ENCODE measurements around the gene PNKD. TPM values are rescaled to one million over a fixed set of nuclear protein-coding genes. Genes with fewer than 3 reads are reported as not detected.

Gene PNKD
- total RNA-seq, 4 donors from 2014 or later, result 20.1 to 35.8 (median 31.9) TPM

DNA sequence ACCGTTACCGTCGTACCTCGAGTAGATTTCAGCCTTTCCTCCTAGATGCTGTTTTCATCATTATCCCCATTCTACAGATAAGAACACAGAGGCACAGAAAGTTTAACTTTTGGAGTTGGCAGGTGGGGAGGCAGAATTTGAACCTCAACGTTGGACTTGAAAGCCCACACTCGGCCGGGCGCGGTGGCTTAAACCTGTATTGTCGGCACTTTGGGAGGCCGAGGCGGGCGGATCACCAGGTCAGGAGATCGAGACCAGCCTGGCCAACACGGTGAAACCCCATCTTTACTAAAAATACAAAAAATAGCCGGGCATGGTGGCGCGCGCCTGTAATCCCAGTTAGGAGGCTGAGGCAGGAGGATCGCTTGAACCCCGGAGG is 97.8 kb downstream of the PNKD start:
- Histone ChIP-seq H3K27ac (peak overlapping the region; percentile 76 to 87 (median 80)), H3K4me3 (peak overlapping the region; percentile 45 to 69 (median 62)), H3K4me1 (peaks cover 0 to 5% of the 10 kb centered on the region in 2 donors), H3K9me3 (no peaks in the 10 kb centered on the region), H3K36me3 (no peaks in the 10 kb centered on the region), H3K27me3 (no peaks in the 10 kb centered on the region)
- in situ Hi-C loops (cut with MboI; ENCODE audit: low sequenced_read_pairs in 4 of 4) (loop anchor here in 1 of 4 donors (25.0 kb wide), 1 partner anchor 181 kb away; no protein-coding TSS in a partner anchor), intact Hi-C loops (cut with DNase I; ENCODE audit: low total_unique reads) (no loop called here)
- TF ChIP-seq, protein P1, sequence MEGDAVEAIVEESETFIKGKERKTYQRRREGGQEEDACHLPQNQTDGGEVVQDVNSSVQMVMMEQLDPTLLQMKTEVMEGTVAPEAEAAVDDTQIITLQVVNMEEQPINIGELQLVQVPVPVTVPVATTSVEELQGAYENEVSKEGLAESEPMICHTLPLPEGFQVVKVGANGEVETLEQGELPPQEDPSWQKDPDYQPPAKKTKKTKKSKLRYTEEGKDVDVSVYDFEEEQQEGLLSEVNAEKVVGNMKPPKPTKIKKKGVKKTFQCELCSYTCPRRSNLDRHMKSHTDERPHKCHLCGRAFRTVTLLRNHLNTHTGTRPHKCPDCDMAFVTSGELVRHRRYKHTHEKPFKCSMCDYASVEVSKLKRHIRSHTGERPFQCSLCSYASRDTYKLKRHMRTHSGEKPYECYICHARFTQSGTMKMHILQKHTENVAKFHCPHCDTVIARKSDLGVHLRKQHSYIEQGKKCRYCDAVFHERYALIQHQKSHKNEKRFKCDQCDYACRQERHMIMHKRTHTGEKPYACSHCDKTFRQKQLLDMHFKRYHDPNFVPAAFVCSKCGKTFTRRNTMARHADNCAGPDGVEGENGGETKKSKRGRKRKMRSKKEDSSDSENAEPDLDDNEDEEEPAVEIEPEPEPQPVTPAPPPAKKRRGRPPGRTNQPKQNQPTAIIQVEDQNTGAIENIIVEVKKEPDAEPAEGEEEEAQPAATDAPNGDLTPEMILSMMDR (IDR thresholded peaks at IDR 0.05 in 4 of 5, conservative IDR thresholded peaks at IDR 0.05 in 1 of 5), result no peak
- TF ChIP-seq POLR2A (IDR thresholded peaks at IDR 0.05), result no peak
- no peak for ATAC-seq
- no peak for DNase-seq

DNA sequence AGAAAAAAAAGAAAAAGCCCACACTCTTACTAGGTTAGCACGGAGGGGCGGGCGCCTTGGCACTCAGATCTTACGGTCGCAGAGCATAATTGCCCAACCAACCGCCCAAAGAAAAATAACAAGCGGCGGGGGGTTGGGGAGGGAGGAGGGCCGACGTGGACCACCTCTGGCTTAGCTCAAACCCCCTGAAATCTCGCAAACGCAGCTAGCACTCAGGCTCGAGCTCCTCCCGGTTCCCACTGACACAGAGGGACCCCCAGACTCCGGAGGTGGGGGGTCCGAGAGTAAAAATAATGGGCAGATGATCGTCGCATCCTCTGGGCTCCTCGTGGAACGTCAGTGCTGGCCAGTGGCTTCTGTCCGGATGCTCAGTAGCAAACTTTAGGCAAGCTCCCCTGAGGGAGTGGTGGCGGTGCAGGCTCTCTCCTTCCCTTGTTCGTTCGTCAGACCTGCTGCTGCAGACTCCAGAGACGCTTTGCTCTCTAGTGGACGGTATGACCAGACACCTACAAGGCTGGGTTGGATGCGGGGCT is 98.4 kb downstream of the PNKD start:
- Histone ChIP-seq H3K4me1 (peaks cover 0 to 5% of the 10 kb centered on the region in 2 donors), H3K36me3 (no peaks in the 10 kb centered on the region), H3K27me3 (no peaks in the 10 kb centered on the region), H3K4me3 (peak overlapping the region in 2 of 4 donors; percentile 59 to 69), H3K27ac (peak overlapping the region; percentile 76 to 87 (median 80)), H3K9me3 (no peaks in the 10 kb centered on the region)
- intact Hi-C loops (cut with DNase I; ENCODE audit: low total_unique reads) (no loop called here), in situ Hi-C loops (cut with MboI; ENCODE audit: low sequenced_read_pairs in 4 of 4) (loop anchor here in 1 of 4 donors (25.0 kb wide), 1 partner anchor 181 kb away; no protein-coding TSS in a partner anchor)
- ATAC-seq, result no peak
- DNase-seq, result peak in 1 of 2 donors; percentile 33
- peak in 1 of 2 donors; percentile 21 for TF ChIP-seq POLR2A (IDR thresholded peaks at IDR 0.05)
- TF ChIP-seq, protein P1 (IDR thresholded peaks at IDR 0.05 in 4 of 5, conservative IDR thresholded peaks at IDR 0.05 in 1 of 5), result no peak

GRCh38 chr2:218369330-218369729 is 99.0 kb downstream of the PNKD start:
- Histone ChIP-seq H3K9me3 (no peaks in the 10 kb centered on the region), H3K36me3 (no peaks in the 10 kb centered on the region), H3K27ac (peak overlapping the region; percentile 76 to 87 (median 80)), H3K4me3 (no peak overlapping the region), H3K4me1 (peaks cover 0 to 5% of the 10 kb centered on the region in 2 donors), H3K27me3 (no peaks in the 10 kb centered on the region)
- in situ Hi-C loops (cut with MboI; ENCODE audit: low sequenced_read_pairs in 4 of 4) (loop anchor here in 1 of 4 donors (25.0 kb wide), 1 partner anchor 182 kb away; no protein-coding TSS in a partner anchor), intact Hi-C loops (cut with DNase I; ENCODE audit: low total_unique reads) (no loop called here)
- ATAC-seq, result no peak
- DNase-seq, result no peak
- TF ChIP-seq, protein P1 (IDR thresholded peaks at IDR 0.05 in 4 of 5, conservative IDR thresholded peaks at IDR 0.05 in 1 of 5), result no peak
- no peak for TF ChIP-seq POLR2A (IDR thresholded peaks at IDR 0.05)

GRCh38 chr2:218370410-218371063 is 100.2 kb downstream of the PNKD start:
- intact Hi-C loops (cut with DNase I; ENCODE audit: low total_unique reads), result no loop called here
- H3K27ac ChIP-seq, result peak overlapping the region; percentile 62 to 87 (median 77)
- peak in 1 of 2 donors; percentile 62 for DNase-seq
- no peak overlapping the region for H3K4me3 ChIP-seq
- H3K4me1 ChIP-seq, result peaks cover 0 to 5% of the 10 kb centered on the region in 2 donors
- no peaks in the 10 kb centered on the region for H3K27me3 ChIP-seq
- no peaks in the 10 kb centered on the region for H3K36me3 ChIP-seq
- in situ Hi-C loops (cut with MboI; ENCODE audit: low sequenced_read_pairs in 4 of 4), result loop anchor here in 1 of 4 donors (25.0 kb wide), 1 partner anchor 183 kb away; no protein-coding TSS in a partner anchor
- TF ChIP-seq POLR2A (IDR thresholded peaks at IDR 0.05), result peak in 1 of 2 donors; percentile 23
- TF ChIP-seq, protein P1 (IDR thresholded peaks at IDR 0.05 in 4 of 5, conservative IDR thresholded peaks at IDR 0.05 in 1 of 5), result no peak
- ATAC-seq, result peak; percentile 33 to 39
- H3K9me3 ChIP-seq, result no peaks in the 10 kb centered on the region
